Mesothelial cell of epicardium (in vitro differentiated cells): ENCODE data around the gene FANCE. TPM values are rescaled to one million over a fixed set of nuclear protein-coding genes. Genes with fewer than 3 reads are reported as not detected.

ENCODE experiments used
- DNase-seq, 2 experiments: peaks; one replicate each; pipeline ENCODE4 v3.0.0; 2021; ENCODE audit warnings: low spot score in 2 of 2; ENCODE audit not compliant: unreplicated experiment in 2 of 2
- H3K27ac Mint-ChIP-seq: 2 replicates; pipeline ENCODE4 v1.8.0; 2021; ENCODE audit warnings: mixed read lengths
- H3K27me3 Mint-ChIP-seq: 2 replicates; pipeline ENCODE4 v1.8.0; 2021; ENCODE audit warnings: low read depth, mixed read lengths
- H3K36me3 Mint-ChIP-seq: 2 replicates; pipeline ENCODE4 v1.8.0; 2021; ENCODE audit warnings: mixed read lengths
- H3K4me1 Mint-ChIP-seq: 2 replicates; pipeline ENCODE4 v1.8.0; 2021; ENCODE audit warnings: mixed read lengths
- H3K4me3 Mint-ChIP-seq: 2 replicates; pipeline ENCODE4 v1.8.0; 2021; ENCODE audit warnings: mild to moderate bottlenecking, moderate library complexity, mixed read lengths
- H3K9me3 Mint-ChIP-seq: 2 replicates; pipeline ENCODE4 v1.8.0; 2021; ENCODE audit warnings: mixed read lengths
- CTCF ChIP-seq: fragments of 200-600 bp; sonication (generic); IDR thresholded peaks from one replicate; pipeline ENCODE4 v1.5.0; 2021; ENCODE audit warnings: antibody characterized with exemption; ENCODE audit not compliant: unreplicated experiment
- total RNA-seq: library from RNA; stranded (reverse); gene quantifications from 3 replicates; pipeline ENCODE4 v1.2.1, GENCODE V29; 2021

FANCE gene
- total RNA-seq, 1 donor from 2014 or later, result 8.0 TPM

DNA sequence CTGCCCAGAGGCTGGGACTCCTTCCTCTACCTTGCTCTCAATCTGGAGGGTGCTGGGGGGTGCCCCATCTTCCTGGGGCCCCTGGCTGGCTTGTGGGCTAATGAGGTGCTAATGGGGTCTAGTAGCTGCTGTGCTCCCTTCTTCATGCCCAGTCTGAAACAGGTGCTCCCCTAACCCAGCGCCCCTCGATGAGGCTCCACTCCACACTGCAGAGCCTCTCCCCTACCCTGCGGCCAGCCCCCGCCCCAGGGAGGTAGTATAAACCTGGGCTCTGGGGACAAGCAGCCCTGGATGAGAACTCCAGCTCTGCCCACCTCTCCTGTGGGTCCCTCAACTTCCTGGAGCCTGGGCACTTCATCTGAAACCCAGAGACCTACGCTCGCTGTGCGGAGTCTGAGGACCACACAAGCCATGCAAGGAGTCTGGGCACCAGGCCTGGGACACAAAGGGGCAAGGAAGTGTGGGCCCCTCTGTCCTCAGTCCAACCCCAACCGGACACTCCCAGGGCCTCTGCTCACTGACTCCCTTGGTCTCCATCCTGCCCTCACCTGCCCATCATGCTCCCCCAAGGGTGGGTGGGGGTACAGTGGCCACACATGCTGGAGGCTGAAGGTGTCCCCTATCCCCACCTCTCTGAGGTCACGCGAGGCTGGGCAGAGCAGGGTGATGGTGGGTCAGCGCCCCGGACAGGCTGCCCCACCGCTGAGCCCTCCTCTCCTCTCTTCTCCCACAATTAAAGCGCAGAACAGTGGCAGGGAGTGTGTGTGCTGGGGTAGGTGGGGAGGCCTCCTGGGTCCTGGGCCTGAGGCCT, 22.2 kb downstream of the FANCE start:
- TF ChIP-seq CTCF, result no peak
- H3K4me1 Mint-ChIP-seq, result peaks cover 38% of the 10 kb centered on the region
- no peaks in the 10 kb centered on the region for H3K27me3 Mint-ChIP-seq
- H3K27ac Mint-ChIP-seq, result peak overlapping the region; percentile 77
- H3K9me3 Mint-ChIP-seq, result no peaks in the 10 kb centered on the region
- H3K36me3 Mint-ChIP-seq, result peaks cover 21% of the 10 kb centered on the region
- no peak overlapping the region for H3K4me3 Mint-ChIP-seq
- no peak for DNase-seq

GRCh38 chr6:35474942-35475570, 22.9 kb downstream of the FANCE start:
- Mint-ChIP-seq H3K4me3 (no peak overlapping the region), H3K4me1 (peaks cover 31% of the 10 kb centered on the region), H3K27ac (peak overlapping the region; percentile 77), H3K9me3 (no peaks in the 10 kb centered on the region), H3K27me3 (no peaks in the 10 kb centered on the region), H3K36me3 (peaks cover 21% of the 10 kb centered on the region)
- TF ChIP-seq CTCF, result no peak
- DNase-seq, result no peak

GRCh38 chr6:35475573-35475972, 23.4 kb downstream of the FANCE start:
- DNase-seq, result no peak
- peaks cover 26% of the 10 kb centered on the region for H3K4me1 Mint-ChIP-seq
- H3K4me3 Mint-ChIP-seq, result no peak overlapping the region
- H3K36me3 Mint-ChIP-seq, result peaks cover 19% of the 10 kb centered on the region
- no peaks in the 10 kb centered on the region for H3K9me3 Mint-ChIP-seq
- H3K27ac Mint-ChIP-seq, result peak overlapping the region; percentile 30
- H3K27me3 Mint-ChIP-seq, result no peaks in the 10 kb centered on the region
- TF ChIP-seq CTCF, result no peak

GRCh38 chr6:35476004-35476403, 23.9 kb downstream of the FANCE start:
- Mint-ChIP-seq H3K9me3 (no peaks in the 10 kb centered on the region), H3K4me1 (peaks cover 22% of the 10 kb centered on the region), H3K27me3 (no peaks in the 10 kb centered on the region), H3K4me3 (no peak overlapping the region), H3K27ac (peak overlapping the region; percentile 30), H3K36me3 (peaks cover 16% of the 10 kb centered on the region)
- no peak for TF ChIP-seq CTCF
- DNase-seq, result no peak

DNA sequence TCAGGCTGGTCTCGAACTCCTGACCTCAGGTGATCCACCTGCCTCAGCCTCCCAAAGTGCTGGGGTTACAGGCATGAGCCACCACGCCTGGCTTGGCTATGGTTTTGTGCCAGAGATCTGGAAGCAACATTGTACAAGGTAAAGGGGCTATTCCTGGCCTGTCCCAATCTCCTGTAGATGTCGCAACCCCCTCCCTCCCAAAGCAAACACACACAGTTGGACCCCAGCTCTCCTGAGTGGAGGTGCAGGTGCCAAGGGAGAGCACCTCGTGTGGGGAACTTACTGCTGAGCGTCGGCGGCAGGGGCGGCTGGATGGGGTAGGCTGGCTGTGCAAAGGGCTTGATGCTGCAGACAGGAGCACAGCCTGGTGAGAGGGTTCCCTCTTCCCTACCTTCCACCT, 24.9 kb downstream of the FANCE start:
- no peak overlapping the region for H3K4me3 Mint-ChIP-seq
- no peak for TF ChIP-seq CTCF
- H3K27ac Mint-ChIP-seq, result no peak overlapping the region
- H3K27me3 Mint-ChIP-seq, result no peaks in the 10 kb centered on the region
- DNase-seq, result no peak
- H3K4me1 Mint-ChIP-seq, result peaks cover 17% of the 10 kb centered on the region
- H3K9me3 Mint-ChIP-seq, result no peaks in the 10 kb centered on the region
- peaks cover 14% of the 10 kb centered on the region for H3K36me3 Mint-ChIP-seq
